H1 (cell line): ENCODE measurements around the gene TMEM198. TPM values are rescaled to one million over a fixed set of nuclear protein-coding genes. Genes with fewer than 3 reads are reported as not detected.
A peak's percentile ranks its signal among the peaks of the same experiment; 100 is the strongest.

Source experiments
- CBX5 ChIP-seq: fragments of 300-800, 300-1000 bp; sonication (generic); IDR thresholded peaks from 2 replicates; pipeline ENCODE4 v1.7.1; 2016; ENCODE audit warnings: antibody characterized with exemption, low read length, low read depth
- GABPA ChIP-seq: IDR thresholded peaks from 2 replicates; pipeline ENCODE4 v1.6.1; 2011; ENCODE audit warnings: mild to moderate bottlenecking, low read length, moderate library complexity, borderline replicate concordance; ENCODE audit not compliant: insufficient read depth
- HDAC2 ChIP-seq, 2 experiments: fragments of 300-600 bp in 1 of 2; sonication (generic) in 1 of 2; IDR thresholded peaks; 2 replicates each; pipeline ENCODE4 v1.6.1; 2011 to 2012; ENCODE audit warnings: low read depth in 2 of 2, low read length in 2 of 2, mild to moderate bottlenecking in 2 of 2, moderate library complexity in 2 of 2, borderline replicate concordance in 1 of 2, inconsistent platforms in 1 of 2
- SIRT6 ChIP-seq: IDR thresholded peaks from one replicate; pipeline ENCODE4 v1.7.1; 2012; ENCODE audit warnings: low read length, inconsistent platforms
- polyA plus RNA-seq, 7 experiments: library from polyadenylated mRNA; depleted of rRNA in 3 of 7; stranded (reverse) in 5 of 7; unstranded in 2 of 7; fragments of >200 nt in 5 of 7; fragments of 200-250 nt in 2 of 7; gene quantifications; 1 replicate in 5 of 7; 2 replicates in 1 of 7; 4 replicates in 1 of 7; pipeline versions ENCODE4 v1.2.1 to v1.2.3, GENCODE V29; 2011 to 2013; ENCODE audit warnings: missing spikeins in 2 of 7, mixed read lengths in 2 of 7
- total RNA-seq: library from RNA; stranded (reverse); fragmentation: NEBNext Ultra II Directional; extraction: Animal tissue kit (Norgen Biotek cat#: 25700); gene quantifications from 2 replicates; pipeline ENCODE4 v1.2.1, GENCODE V29; 2021

Gene TMEM198
- total and polyA plus RNA-seq, 2 of the 8 experiments (the other 6 are each of a cell fraction or from before 2014, with no cell fraction given) = 10.2 to 10.4 TPM

GRCh38 chr2:219523031-219523671, 20.7 kb upstream of the TMEM198 start (continued):
- TF ChIP-seq HDAC2 (IDR thresholded peaks at IDR 0.05; ENCODE audit: borderline replicate concordance in 1 of 2, low read depth in 2 of 2, low read length in 2 of 2) (peak in 1 of 2 experiments; percentile 64; a peak in 1 of 4 replicates), CBX5 (no peak), GABPA (no peak), SIRT6 (no peak)
